NCI-H1417 (cell line): ENCODE data around the gene SNAPC4.
"Not testable (repeated sequence)": the region's sequence is repeated elsewhere in the genome, so short reads cannot be mapped to it uniquely, and the experiment has no call there.

Experiments used
- DNase-seq, 3 experiments: peaks; one replicate each; lab custom pipeline; 2025; lab: John Stamatoyannopoulos, UW

Gene SNAPC4

DNA sequence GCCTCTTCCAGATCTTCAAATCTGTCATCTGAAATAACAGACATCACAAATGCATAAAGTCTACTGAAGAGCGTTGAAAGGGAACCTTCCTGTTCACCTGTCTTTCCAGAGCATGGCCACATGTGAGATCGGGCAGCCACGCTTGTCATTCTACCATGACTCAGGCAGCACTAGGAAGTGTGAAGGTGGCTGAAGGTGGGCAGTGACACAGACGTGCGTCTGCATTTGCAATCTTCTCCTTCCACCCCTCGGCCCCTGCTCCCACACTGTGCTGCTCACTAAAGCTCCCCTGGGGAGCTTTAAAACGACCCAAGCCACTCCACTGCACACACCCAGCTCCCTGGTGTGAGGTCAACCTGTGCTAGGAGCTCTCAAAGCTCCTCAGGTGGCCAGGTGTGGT is 7.9 kb upstream of the SNAPC4 start:
- DNase-seq: no peak

DNA sequence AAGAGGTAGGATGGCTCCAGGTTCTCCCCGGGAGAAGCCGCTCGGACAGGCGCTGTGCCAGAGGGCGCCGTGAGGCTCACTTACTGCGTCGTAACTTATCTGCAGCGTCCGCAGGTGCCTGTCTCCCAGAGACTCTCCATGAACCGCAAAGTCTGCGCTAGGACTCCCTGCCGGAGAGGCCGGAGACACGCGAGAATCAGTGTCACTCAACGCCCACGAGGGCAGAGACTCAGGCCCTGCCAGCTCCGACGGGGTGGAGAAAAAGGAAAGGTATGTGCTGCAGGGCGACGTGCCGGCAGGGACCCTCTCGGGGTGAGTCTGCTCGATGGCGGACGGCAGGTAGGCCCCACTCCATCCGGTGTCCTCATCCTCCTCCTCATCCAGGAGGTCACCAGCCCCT is 7.1 kb upstream of the SNAPC4 start:
- not testable (repeated sequence) for DNase-seq

DNA sequence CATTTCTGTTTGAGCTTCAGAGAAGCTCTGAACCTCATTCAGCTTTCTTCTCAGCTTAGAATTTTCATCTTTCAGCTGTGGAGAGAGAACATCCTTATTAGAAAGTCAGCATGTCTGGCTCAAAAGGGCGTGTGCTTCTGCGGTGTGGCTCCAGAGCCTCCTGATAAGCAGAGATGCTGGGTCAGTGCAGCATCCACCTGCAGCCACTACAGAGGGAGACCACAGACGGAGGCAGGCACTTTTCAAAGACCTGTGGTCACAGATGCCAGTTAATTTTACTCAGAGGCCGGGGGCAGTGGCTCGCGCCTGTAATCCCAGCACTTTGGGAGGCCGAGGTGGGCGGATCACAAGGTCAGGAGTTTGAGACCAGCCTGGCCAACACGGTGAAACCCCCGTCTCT is 5.9 kb upstream of the SNAPC4 start:
- not testable (repeated sequence) for DNase-seq

DNA sequence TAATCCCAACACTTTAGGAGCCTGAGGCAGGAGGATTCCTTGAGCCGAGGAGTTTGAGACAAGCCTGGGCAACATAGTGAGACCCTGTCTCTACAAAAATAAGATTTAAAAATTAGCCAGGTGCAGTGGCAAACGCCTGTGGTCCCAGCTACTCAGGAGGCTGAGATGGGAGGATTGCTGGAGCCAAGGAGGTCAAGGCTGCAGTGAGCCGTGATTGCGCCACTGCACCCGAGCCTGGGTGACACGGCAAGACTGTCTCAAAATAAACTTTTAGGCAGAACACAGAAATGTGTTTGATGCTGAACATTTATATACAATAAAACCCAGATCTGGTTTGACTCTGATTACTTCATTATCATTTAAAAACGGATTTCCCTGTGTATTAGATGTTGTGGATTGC is 5.5 kb upstream of the SNAPC4 start:
- DNase-seq: no peak

- no peak for DNase-seq
Measured at GRCh38 chr9:136404801-136405136, 4.8 kb upstream of the SNAPC4 start.

DNA sequence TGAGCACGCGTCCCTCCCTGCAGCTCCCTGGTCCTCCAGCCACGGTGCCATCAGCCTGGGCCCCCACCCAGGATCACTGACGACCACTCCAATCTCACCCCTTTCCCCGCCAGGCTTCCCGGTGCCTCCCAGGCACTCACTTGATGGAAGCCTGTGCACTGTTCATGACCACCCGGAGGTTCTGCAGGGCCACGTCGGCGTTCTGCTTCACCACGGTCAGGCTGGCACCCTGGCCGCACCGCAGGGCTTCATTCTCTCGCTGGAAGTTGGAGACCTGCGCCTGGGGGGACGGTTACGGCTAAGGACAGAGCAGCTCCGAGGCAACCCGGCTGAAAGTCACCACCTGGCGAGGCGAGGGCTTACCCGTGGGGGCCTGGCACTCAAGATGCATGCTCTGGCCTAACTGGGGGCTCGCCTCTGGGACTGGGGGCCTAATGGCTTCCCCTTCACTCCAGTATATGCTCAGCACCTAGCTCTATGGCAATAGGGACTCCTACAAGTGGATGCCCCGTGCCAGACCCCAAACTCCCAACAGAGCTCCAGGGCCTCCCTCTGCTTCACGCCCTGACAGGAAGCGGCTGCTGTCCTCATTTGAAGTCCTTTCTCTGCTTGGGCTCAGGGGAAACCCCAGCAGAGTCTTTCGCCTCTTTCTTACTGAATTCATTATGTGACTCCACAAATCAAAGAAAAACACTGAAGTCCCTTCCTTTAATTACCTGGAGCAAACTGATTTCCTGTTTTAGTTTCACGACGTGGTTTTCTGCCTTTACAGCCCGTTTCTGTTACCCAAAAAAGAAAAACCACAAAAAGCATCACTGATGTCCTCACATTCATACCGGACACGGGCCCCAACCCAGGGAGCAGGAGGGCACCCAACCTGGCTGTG is 4.2 kb upstream of the SNAPC4 start:
- no peak for DNase-seq

- no peak for DNase-seq
Measured at GRCh38 chr9:136403538-136403914, 3.6 kb upstream of the SNAPC4 start.

DNA sequence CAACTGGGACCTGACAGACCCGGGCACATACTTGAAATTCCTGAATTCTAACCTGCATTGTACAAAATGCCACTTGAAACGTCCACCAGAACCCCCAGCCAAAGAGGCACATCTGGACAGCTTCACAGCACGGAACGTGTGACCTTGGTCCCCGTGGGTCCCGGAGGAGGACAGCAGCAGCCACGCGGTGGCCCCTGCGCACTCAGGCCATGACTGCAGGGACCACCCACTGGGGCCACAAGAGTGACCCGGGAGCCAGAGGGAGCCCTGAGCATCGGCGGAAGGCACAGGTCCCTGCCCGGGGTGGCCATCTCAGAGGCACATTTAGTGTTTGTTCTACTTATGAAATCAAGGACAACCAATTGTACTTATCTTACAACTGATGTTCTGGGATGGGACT is 2.1 kb upstream of the SNAPC4 start:
- no peak for DNase-seq

DNA sequence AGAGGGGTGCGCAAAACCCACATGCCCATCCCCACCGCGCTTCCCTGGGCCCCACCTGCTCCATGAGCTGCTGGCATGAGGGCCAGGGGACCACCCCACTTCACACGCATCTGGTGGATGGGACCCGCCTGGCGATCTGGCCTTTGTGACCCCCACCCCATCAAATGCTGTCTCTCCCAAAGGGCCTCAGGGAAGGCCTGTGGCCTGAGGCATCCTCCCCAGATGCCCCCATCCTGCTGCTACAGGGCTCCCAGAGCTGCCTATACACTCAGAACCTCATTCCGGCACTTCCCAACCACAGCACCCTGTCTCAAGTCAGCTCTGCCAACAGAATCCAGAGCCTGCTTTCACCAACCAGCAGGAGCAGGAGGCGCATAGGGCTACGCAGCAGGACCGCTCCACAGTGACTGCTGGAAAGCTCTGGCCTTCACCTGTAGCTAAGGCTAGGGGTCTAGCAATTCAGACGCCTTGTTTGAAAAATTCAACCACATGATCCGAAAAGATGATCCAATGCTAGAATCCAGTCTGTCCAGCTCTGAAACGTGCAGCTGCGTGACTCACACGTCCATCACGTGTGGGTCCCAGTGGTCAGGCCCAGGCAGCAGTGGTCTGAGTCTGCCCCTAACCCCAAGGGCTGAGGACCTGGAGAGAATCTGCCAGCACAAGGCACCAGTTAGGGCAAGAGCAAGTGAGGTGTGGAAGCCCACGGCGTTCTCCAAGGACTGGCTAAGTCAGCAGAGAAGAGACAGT is 1.4 kb upstream of the SNAPC4 start:
- no peak for DNase-seq

GRCh38 chr9:136399176-136400037 is 563 bp downstream of the SNAPC4 start:
- DNase-seq: peak in 2 of 3 experiments; percentile 51 to 62

- no peak for DNase-seq
Measured at GRCh38 chr9:136398286-136398685, 1.7 kb downstream of the SNAPC4 start.

DNA sequence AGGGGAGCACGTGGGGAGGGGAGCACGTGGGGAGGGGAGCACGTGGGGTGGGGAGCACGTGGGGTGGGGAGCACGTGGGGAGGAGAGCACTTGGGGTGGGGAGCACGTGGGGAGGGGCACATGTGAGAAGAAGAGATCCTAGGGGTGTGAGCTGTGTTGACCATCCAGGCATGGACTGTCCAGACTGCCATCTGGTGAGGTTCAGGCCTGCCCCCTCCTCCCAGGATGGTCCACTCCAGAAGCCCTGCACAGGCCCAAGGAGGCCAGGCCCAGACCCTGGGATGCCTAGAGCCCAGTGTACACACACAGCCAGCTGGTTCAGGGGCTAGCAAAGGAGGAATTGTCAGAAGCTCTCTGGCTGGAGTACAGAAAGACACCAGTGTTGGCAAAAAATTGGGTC is 2.3 kb downstream of the SNAPC4 start:
- DNase-seq: no peak

- no peak for DNase-seq
Measured at GRCh38 chr9:136396219-136396515, 3.8 kb downstream of the SNAPC4 start.

- DNase-seq: no peak
Measured at GRCh38 chr9:136395345-136396218, 4.4 kb downstream of the SNAPC4 start.

GRCh38 chr9:136395020-136395340 is 5.0 kb downstream of the SNAPC4 start:
- DNase-seq: no peak

GRCh38 chr9:136394312-136395019 is 5.5 kb downstream of the SNAPC4 start:
- DNase-seq: no peak

DNA sequence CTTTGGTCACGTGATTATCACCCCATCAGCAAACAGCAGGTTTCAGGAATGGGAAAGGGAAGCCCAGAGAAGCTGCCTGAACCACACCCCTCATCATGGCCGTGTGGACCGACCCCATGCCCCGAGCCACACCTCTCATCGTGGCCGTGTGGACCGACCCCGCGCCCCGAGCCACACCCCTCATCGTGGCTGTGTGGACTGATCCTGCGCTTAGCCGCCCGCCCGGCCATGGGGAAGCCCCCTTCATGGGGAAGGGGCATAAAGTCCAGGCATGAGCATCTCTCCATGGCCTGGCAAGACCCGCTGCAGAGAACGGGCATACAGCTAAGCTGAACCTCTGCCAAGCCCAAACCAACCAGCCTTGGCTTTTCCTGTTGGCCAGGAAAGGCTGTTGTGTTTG is 6.4 kb downstream of the SNAPC4 start:
- DNase-seq: no peak

- no peak for DNase-seq
Measured at GRCh38 chr9:136392538-136393449, 7.2 kb downstream of the SNAPC4 start.

DNA sequence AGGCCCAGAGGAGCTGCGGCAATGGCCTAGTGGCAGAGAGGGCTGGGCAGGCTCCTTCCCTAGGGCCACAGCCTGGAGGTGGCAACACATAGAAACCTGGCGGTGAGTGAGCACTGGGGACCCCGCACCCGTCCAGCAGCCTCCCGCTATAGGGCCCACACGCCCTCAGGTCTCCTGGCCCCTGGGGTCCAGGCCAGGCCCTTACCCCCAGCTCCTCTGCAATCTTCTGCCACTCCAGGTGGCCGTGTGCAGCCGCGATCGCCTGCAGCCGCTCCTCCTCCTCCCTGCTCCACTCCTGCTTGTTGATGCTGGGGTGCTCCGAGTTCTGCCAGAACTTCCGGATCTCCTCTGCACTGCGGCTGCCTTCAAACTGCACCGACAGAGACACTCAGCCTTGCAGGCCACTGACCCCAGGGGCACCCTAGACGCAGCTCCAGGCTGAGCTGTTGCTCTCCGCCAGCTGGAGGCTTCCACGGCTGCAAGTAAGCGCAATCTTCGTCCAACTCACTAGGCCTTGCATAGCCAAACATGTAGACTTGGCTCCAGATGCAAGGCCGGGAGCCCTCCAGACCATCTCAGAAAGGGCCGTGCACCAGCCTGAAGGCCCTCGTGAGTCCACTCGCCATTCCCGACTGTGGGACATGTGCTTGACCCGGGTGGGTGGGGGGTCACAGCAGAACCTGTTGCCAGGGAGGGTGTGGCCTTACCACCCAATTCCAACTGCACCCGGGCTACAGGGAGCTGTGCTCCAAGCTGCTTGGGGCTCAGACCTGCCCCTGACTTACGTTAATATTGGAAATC is 8.0 kb downstream of the SNAPC4 start:
- no peak for DNase-seq
